ENCODE results near the gene FRS2. TPM values are rescaled to one million over a fixed set of nuclear protein-coding genes. Genes with fewer than 3 reads are reported as not detected.

Gene FRS2
- total and polyA plus RNA-seq, 2 donors (not counting 1 experiment from before 2014, with no cell fraction given): 11.3 to 33.7 TPM

DNA sequence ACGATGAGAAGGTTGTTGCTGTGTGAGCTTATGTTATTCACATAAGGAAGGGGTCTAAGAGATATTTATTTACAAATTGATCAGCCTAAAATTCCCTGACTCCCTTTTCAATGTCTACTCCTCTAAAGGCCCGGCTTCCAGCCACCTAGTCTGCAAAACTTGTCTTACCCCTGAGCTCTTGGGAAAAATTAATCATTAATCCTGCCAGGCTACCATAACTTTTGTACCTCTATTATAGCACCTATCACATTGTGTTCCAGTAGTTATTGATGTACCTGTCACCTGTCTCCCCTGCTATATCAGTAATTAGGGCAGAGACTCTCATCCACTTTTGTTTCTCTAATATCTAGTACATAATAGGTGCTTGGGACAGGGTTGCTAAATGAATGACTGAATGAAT lies 29.3 kb upstream of the FRS2 start:
- Histone ChIP-seq H3K4me1 (ENCODE audit: control insufficient read depth in 2 of 2, insufficient read depth in 2 of 2, low read length in 2 of 2) (no peaks in the 10 kb centered on the region), H3K36me3 (replicated peaks in 1 of 2; ENCODE audit: control extremely low read depth in 1 of 2, control insufficient read depth in 1 of 2, extremely low read depth in 1 of 2, insufficient read depth in 2 of 2, low read length in 1 of 2) (no peaks in the 10 kb centered on the region), H3K79me2 (ENCODE audit: control insufficient read depth, insufficient read depth, low read length) (no peaks in the 10 kb centered on the region), H3K27me3 (replicated peaks in 1 of 4; ENCODE audit: control extremely low read depth in 1 of 4, control insufficient read depth in 3 of 4, insufficient read depth in 4 of 4, low read length in 3 of 4) (no peaks in the 10 kb centered on the region), H3K27ac (ENCODE audit: low read length in 2 of 2) (no peak overlapping the region), H3K4me2 (replicated peaks; ENCODE audit: low read depth, low read length, poor library complexity, severe bottlenecking) (no peak overlapping the region), H4K20me1 (ENCODE audit: control insufficient read depth, insufficient read depth, low read length, poor library complexity, severe bottlenecking) (no peaks in the 10 kb centered on the region), H3K9me3 (ENCODE audit: control extremely low read depth in 1 of 3, control insufficient read depth in 2 of 3, insufficient read depth in 1 of 3, low read length in 2 of 3) (no peaks in the 10 kb centered on the region), H3K4me3 (ENCODE audit: control extremely low read depth in 1 of 5, extremely low read depth in 1 of 5, insufficient read depth in 1 of 5, low read depth in 2 of 5, low read length in 4 of 5) (no peak overlapping the region), H2AFZ (ENCODE audit: insufficient read depth, low read depth, low read length, poor library complexity, severe bottlenecking) (no peak overlapping the region), H3K9ac (ENCODE audit: low read length) (no peak overlapping the region)
- TF ChIP-seq, protein P1, sequence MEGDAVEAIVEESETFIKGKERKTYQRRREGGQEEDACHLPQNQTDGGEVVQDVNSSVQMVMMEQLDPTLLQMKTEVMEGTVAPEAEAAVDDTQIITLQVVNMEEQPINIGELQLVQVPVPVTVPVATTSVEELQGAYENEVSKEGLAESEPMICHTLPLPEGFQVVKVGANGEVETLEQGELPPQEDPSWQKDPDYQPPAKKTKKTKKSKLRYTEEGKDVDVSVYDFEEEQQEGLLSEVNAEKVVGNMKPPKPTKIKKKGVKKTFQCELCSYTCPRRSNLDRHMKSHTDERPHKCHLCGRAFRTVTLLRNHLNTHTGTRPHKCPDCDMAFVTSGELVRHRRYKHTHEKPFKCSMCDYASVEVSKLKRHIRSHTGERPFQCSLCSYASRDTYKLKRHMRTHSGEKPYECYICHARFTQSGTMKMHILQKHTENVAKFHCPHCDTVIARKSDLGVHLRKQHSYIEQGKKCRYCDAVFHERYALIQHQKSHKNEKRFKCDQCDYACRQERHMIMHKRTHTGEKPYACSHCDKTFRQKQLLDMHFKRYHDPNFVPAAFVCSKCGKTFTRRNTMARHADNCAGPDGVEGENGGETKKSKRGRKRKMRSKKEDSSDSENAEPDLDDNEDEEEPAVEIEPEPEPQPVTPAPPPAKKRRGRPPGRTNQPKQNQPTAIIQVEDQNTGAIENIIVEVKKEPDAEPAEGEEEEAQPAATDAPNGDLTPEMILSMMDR (IDR thresholded peaks at IDR 0.05): no peak
- TF ChIP-seq EZH2 (IDR thresholded peaks at IDR 0.05; ENCODE audit: borderline replicate concordance, insufficient read depth, low read depth, low read length, poor library complexity, severe bottlenecking): no peak
- no peak for ATAC-seq (ENCODE audit: low read depth)
- H3K27me3 Mint-ChIP-seq: peaks cover 6% of the 10 kb centered on the region
- intact Hi-C loops (cut with micrococcal nuclease): no loop called here
- ChIA-PET POLR2A (no interaction called here), CTCF (no interaction called here)
- DNase-seq: no peak
- H3K4me3 Mint-ChIP-seq: no peak overlapping the region
- no peaks in the 10 kb centered on the region for H3K9me3 Mint-ChIP-seq (ENCODE audit: insufficient read depth)
- H3K27ac Mint-ChIP-seq: no peak overlapping the region
- H3K4me1 Mint-ChIP-seq: no peaks in the 10 kb centered on the region
- WGBS (ENCODE audit: insufficient coverage): 100% methylated on average over 1 of the region's 2 CpGs

DNA sequence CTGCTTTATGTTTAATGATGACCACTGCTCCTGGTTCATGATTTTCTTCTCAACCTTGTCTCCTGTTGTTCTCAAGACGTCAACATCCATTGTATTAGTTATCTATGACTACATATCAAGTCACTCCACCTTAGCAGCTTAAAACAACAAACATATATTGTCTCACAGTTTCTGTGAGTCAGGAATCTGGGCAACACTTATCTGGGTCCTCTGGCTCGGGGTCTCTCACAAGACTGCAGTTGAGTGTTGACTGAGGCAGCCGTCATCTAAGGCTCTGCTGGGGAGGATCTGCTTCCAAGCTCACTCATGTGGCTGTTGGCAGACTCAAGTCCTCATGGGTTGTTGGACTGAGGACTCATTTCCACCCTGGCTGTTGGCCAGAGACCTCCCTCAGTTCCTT lies 27.3 kb upstream of the FRS2 start:
- Mint-ChIP-seq H3K27me3 (peaks cover 6% of the 10 kb centered on the region), H3K4me1 (no peaks in the 10 kb centered on the region), H3K4me3 (no peak overlapping the region), H3K9me3 (ENCODE audit: insufficient read depth) (no peaks in the 10 kb centered on the region), H3K27ac (no peak overlapping the region)
- Histone ChIP-seq H3K9me3 (ENCODE audit: control extremely low read depth in 1 of 3, control insufficient read depth in 2 of 3, insufficient read depth in 1 of 3, low read length in 2 of 3) (no peaks in the 10 kb centered on the region), H3K27me3 (replicated peaks in 1 of 4; ENCODE audit: control extremely low read depth in 1 of 4, control insufficient read depth in 3 of 4, insufficient read depth in 4 of 4, low read length in 3 of 4) (no peaks in the 10 kb centered on the region), H3K79me2 (ENCODE audit: control insufficient read depth, insufficient read depth, low read length) (no peaks in the 10 kb centered on the region), H3K4me3 (ENCODE audit: control extremely low read depth in 1 of 5, extremely low read depth in 1 of 5, insufficient read depth in 1 of 5, low read depth in 2 of 5, low read length in 4 of 5) (no peak overlapping the region), H2AFZ (ENCODE audit: insufficient read depth, low read depth, low read length, poor library complexity, severe bottlenecking) (no peak overlapping the region), H3K27ac (ENCODE audit: low read length in 2 of 2) (no peak overlapping the region), H3K4me2 (replicated peaks; ENCODE audit: low read depth, low read length, poor library complexity, severe bottlenecking) (no peak overlapping the region), H3K4me1 (ENCODE audit: control insufficient read depth in 2 of 2, insufficient read depth in 2 of 2, low read length in 2 of 2) (no peaks in the 10 kb centered on the region), H3K36me3 (replicated peaks in 1 of 2; ENCODE audit: control extremely low read depth in 1 of 2, control insufficient read depth in 1 of 2, extremely low read depth in 1 of 2, insufficient read depth in 2 of 2, low read length in 1 of 2) (no peaks in the 10 kb centered on the region), H4K20me1 (ENCODE audit: control insufficient read depth, insufficient read depth, low read length, poor library complexity, severe bottlenecking) (no peaks in the 10 kb centered on the region), H3K9ac (ENCODE audit: low read length) (no peak overlapping the region)
- intact Hi-C loops (cut with micrococcal nuclease): no loop called here
- WGBS (ENCODE audit: insufficient coverage): 100% methylated on average over 2 of the region's 3 CpGs
- TF ChIP-seq EZH2 (IDR thresholded peaks at IDR 0.05; ENCODE audit: borderline replicate concordance, insufficient read depth, low read depth, low read length, poor library complexity, severe bottlenecking): no peak
- TF ChIP-seq, protein P1 (IDR thresholded peaks at IDR 0.05): no peak
- ATAC-seq (ENCODE audit: low read depth) (no peak), DNase-seq (no peak)
- CTCF ChIA-PET: interaction anchor here (1.5 kb wide), 1 partner anchor 128 kb away, joined by 3 read pairs; no protein-coding TSS in a partner anchor
- POLR2A ChIA-PET: no interaction called here
